GM19324 (cell line): Measurements from ENCODE around the gene GFOD1.
A peak's percentile ranks its signal among the peaks of the same experiment; 100 is the strongest.
"Not testable (repeated sequence)": the region's sequence is repeated elsewhere in the genome, so short reads cannot be mapped to it uniquely, and the experiment has no call there.

Source experiments
- ATAC-seq: cut with Tn5 transposase; IDR thresholded peaks from one replicate; pipeline ENCODE4 v1.9.1; 2021; ENCODE audit warnings: mild to moderate bottlenecking, moderate library complexity; ENCODE audit not compliant: unreplicated experiment, low FRiP score

Gene GFOD1

DNA sequence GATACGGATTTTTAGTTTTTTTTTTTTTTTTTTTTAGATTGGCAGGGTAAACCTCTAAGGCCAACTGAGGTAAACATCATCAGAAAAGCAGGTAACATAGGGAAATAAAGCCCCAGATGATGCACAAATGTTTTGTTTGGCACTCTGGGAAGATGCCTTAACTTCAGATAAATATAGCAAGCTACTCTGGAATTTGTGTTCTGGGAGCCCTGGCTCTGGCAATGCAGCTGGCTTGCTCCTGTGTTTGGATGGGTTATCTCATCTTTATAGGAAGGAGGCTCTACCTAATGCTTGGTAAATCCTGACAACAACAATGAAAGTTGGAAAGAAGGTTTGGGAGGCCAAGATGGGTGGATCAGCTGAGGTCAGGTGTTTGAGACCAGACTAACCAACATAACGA lies 77.4 kb downstream of the GFOD1 start:
- ATAC-seq = no peak

DNA sequence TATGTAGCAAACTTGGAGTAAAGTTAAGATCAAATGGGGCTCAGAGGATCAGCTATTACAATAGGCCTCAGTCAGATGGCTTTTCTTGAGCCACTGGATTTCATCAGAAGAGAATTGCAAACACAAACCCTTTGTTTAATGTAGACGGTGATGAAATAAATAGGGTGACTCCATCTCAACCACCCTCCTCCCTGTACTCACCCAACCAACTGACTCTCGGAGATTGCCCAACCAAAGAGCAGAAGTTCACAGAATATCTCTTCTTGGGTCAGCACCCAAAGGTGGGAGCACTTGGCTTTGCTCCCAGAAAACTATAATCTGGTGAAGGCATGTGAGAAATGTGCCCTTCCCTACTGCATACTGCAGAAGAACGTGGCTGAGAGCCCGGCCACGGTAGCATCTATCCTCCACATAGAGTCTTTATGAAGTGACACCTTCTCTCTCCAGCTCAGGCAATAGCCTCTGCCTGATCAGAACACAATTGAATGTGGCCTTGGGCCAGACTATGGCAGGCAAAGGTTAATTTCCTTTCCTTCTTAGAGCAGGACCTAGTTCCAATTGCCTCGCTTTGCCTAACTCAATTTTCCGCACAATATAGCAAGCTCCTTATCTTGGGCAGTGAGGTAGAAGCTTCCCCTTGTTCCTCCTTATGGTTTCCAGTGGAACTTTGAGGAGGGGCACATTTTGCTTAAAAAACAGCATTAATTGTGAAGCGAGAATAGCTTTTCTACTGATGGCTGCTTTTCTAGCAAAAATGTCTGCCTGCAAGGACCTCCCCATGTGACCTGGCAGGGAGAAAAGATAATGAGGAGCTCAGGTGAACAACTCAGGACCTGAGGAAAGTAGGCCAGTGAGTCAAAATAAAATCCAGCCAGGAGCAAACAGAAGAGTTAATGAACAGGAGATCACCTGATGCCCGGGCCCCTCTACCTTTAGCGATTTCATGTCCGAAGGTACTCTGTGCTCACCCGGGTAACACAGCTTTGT lies 79.4 kb downstream of the GFOD1 start:
- no peak for ATAC-seq

- no peak for ATAC-seq
Observed at GRCh38 chr6:13407368-13407708, 80.1 kb downstream of the GFOD1 start.

DNA sequence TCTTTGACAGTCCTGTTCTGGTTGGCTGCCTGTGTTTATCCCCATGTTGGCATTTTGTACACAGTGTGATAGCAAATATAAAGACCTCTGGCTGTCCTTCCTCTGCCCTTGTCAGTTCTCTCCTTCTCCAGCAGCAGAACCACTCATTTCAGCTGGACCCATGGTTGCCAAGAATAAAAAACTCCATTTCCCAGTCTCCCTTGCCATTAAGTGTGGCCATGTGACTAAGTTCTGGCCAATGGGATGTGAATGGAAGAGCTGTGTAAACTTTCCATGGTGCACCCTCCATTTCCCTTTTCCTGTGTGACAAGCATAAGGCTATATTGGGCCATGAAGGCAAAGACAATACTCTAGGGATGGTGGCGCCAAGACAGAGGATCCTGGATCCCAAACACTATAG lies 80.6 kb downstream of the GFOD1 start:
- no peak for ATAC-seq

GRCh38 chr6:13405961-13406477 lies 81.4 kb downstream of the GFOD1 start:
- no peak for ATAC-seq

DNA sequence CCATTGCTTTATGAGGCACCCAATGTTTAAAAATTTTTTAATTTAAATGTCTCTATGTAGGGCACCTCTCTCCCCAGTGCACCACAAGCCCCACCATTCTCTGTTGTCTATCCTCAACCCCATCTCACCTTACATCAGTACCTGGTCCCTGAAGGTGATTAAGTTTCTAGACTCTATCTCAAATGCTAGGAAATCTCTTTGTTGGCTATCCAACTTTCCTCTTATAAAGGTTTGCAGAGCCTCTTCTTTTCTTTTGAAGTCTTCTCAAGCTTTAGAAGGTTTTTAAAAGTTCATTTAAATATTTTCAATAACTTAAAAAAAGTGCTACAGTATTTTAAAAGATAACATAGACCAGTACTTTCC lies 82.5 kb downstream of the GFOD1 start:
- ATAC-seq = no peak

DNA sequence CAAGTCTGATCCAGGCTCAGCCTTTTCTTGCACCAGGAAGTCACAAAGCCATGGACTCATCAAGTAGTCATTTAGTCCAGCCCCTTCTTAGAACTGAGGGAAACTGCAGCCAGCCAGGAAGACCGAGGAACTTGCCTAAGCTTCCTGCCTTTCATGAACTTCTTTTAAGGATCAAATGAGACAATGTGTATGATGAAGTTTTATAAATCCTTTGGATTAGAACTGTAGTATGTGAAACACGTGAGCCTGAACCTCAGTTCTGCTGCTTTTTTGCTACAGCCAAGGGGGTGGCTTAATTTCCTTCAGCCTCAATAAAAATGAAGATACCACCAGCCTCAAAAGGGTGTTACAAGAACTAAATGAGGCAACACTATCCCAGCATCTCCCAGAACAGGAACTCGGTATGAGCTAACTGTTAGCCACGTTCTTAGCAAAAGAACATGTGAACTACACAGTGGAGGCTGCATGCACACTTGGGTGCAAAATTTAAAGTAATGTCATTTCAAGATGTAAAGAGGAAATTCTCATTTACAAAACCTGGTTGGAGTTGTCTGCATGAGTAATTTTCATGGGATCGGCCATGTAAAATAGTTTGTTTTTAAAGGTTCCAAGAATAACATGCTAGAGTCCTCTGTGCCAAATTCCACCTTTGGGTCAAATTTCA lies 83.0 kb downstream of the GFOD1 start:
- ATAC-seq = no peak

DNA sequence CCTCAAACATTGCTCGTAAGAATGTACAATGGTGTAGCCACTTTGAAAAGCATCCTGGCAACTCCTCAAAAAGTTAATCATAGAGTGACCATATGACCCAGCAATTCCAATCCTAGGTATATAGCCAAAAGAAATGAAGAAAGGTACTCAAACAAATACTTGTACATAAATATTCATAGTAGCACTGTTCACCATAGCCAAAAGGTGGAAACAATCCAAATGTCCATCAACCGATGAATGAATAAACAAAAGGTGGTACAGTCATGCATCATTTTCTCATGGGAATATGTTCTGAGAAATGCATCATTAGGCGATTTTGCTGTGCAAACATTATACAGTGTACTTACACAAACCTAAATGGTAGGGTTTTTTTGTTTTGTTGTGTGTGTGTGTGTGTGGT lies 84.7 kb downstream of the GFOD1 start:
- no peak for ATAC-seq

- ATAC-seq = no peak
Observed at GRCh38 chr6:13400772-13401171, 86.6 kb downstream of the GFOD1 start.

DNA sequence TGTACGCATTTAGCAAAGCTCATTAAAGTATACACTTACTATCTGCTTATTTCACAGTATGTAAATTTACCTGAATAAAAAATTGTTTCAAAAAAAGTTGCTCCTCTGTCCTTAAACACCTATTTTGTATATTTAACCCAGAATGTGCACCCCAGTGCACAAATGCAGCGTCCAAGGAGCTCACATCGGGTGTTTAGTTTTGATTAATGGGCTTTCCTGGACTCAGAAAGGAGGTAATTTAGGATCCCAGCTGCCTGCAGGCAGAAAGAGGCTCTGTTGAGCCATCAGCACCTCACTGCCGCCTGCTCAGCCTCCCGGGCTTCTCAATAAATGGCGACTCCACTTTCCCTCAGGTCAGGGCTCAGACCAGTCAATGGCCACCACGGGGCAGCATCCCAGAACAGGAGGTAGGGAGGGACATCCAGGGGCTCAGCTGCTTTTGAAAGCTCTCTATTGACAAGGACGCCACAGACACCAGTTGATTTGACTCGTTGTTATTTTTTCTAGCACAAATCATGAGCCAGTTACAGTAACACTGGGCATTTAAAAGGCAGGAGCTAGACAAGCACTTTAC lies 88.9 kb downstream of the GFOD1 start:
- ATAC-seq = no peak

GRCh38 chr6:13398069-13398381 lies 89.4 kb downstream of the GFOD1 start:
- no peak for ATAC-seq

- peak; percentile 73 for ATAC-seq
Observed at GRCh38 chr6:13397359-13398068, 89.9 kb downstream of the GFOD1 start.

- no peak for ATAC-seq
Observed at GRCh38 chr6:13396241-13396792, 91.1 kb downstream of the GFOD1 start.

DNA sequence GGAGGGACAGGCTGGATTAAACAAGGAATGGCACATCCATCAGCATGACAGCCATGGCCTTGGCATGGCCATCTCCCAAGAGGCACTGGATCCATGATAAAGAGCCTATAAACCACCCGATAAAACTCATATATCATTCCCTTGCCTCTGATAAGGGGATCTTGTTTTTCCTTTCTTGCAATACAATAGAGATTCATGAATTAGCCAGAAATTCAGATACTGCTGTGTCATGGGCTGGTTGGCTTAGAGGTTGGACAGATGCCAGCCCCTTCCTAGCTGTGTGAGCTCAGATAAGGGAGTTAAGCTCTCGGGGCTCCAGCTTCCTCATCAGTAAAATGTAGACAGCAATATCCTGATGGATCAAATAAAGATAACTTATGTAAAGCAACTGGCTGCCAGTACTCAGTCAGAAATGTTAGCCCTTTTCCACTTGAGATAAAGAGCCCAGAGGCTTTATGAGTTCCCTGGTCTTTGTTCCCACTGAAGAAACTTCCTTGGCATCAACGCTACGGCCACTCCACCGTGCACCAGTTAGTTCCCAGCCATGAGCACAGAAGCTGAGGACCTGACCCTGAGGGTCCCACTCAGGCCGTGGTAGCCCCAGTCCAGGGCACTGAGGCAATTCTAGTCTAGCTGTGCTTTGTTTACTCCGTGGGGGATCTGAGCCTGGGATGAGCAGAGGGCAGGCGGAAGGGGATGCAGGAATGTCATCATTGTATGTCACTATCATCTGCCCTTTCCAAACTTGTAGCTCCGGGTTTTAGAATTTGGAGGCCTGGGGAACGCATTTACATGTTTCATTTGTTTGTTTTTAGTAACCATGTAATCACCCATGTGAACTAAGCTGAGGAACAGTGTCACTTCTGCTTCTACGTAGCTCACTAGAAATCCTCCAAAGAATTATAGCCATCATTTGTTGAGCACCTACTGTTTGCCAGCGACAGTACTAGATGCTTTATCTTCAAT lies 91.8 kb downstream of the GFOD1 start:
- no peak for ATAC-seq

DNA sequence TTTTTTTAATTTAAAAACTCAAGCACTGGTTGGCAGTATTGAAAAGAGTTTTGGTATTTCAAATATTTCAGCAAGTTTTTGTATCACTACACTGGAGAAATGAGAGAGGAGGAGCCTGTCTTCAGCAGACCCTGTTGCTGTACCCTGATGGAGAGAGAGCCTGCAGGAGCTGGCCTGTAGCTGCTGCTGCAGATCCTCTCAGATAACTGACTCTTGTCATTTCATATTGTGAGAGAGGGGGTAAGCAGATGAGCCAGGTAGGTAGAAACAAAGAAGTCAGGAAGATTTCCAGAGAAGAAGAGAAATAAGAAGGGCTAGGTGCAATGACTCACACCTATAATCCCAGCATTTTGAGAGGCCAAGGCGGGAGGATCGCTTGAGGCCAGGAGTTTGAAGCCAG lies 94.9 kb downstream of the GFOD1 start:
- ATAC-seq = no peak

DNA sequence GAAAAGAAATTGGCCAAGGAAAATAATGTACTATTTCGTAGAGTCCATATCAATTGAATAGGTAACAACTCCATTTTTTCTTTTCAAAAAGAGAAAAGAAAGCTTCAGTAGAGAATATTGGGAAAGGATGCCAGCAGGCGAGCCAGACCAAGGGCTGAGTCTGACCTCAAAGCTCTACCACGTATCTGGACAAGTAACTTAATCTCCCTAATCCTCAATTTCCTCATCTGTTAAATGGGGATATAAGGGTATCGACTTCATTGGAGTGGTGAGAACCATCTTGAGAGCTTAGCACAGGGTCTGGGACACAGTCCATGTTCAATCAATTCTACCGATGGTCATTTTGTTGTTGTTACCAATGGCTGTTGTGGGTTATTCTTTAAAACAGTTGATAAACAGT lies 95.9 kb downstream of the GFOD1 start:
- ATAC-seq = no peak

DNA sequence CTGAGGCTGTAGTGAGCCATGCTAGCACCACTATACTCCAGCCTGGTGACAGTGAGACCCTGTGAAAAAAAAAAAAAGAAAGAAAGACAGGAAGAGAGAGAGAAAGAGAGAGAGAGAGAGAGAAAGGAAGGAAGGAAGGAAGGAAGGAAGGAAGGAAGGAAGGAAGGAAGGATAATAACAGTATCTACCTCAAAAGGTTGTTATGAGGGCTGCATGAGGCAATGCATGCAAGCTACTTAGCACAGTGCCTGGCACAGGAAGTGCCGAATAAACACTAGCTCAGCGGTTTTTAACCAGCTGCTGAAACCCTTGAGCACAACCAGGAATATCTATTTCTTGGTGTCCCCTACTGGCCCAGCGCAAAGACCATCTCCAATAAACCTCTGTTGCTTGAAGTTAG lies 96.7 kb downstream of the GFOD1 start:
- ATAC-seq = no peak

DNA sequence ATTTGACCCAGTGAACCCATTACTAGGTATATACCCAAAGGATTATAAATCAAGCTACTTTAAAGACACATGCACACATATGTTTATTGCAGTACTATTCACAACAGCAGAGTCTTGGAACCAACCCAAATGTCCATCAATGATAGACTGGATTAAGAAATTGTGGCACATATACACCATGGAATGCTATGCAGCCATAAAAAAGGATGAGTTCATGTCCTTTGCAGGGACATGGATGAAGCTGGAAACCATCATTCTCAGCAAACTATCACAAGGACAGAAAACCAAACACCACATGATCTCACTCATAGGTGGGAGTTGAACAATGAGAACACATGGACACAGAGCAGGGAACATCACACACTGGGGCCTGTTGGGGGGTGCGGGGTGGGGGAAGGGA lies 98.2 kb downstream of the GFOD1 start:
- ATAC-seq = not testable (repeated sequence)

DNA sequence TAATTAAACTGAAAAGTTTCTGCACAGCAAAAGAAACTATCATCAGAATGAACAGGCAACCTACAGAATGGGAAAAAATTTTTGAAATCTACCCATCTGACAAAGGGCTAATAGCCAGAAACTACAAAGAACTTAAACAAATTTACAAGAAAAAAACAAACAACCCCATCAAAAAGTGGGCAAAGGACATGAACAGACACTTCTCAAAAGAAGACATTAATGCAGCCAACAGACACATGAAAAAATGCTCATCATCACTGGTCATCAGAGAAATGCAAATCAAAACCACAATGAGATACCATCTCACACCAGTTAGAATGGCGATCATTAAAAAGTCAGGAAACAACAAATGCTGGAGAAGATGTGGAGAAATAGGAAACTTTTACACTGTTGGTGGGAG lies 98.6 kb downstream of the GFOD1 start:
- ATAC-seq = not testable (repeated sequence)

DNA sequence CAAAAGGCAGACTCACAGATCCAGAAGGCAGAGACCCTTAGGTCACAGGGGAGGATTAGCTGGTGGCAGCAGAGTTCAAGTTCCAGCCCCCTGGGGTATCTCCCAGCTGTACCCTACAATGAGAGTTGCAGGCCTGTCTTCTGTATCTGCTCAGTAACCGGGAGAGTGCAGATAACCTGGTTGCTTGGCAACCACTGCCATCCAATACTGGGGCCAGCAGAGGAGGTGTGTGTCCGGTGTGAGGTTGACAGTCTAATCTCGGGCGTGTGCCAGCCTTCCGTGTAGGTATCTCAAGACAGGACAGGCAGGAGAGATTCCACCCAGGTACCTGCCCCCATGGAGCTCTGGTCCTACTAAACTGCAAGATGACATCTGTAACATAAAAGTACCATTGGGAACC lies 102.4 kb downstream of the GFOD1 start:
- ATAC-seq = no peak
